ENCODE data around the gene PRKCD.

DNA sequence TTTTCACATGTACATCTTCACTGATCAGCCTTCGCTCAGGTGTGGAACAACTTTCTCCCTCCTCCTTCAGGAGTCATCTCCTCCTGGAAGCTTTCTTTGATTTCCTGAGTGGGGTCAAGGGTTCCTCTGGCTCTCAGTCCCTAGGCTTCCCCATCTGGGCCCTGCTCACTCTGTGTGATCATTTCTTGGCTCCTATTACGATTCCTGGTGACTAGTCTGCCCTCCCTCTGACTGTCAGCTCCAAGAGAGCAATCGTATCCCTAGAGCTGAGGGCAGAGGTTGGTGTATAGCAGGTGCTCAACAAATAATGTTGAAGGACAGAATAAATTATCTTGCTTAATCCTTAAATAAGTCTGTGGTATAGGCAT is 15.3 kb upstream of the PRKCD start:
- TF ChIP-seq, protein P1, sequence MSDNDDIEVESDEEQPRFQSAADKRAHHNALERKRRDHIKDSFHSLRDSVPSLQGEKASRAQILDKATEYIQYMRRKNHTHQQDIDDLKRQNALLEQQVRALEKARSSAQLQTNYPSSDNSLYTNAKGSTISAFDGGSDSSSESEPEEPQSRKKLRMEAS (CRISPR knock-in tag; IDR thresholded peaks at IDR 0.05): no peak
- no peak for TF ChIP-seq ATF3 (CRISPR knock-in tag; conservative IDR thresholded peaks at IDR 0.05)
- no peak for TF ChIP-seq ETV6 (CRISPR knock-in tag; IDR thresholded peaks at IDR 0.05)
- TF ChIP-seq, protein P2, sequence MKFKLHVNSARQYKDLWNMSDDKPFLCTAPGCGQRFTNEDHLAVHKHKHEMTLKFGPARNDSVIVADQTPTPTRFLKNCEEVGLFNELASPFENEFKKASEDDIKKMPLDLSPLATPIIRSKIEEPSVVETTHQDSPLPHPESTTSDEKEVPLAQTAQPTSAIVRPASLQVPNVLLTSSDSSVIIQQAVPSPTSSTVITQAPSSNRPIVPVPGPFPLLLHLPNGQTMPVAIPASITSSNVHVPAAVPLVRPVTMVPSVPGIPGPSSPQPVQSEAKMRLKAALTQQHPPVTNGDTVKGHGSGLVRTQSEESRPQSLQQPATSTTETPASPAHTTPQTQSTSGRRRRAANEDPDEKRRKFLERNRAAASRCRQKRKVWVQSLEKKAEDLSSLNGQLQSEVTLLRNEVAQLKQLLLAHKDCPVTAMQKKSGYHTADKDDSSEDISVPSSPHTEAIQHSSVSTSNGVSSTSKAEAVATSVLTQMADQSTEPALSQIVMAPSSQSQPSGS (CRISPR knock-in tag; IDR thresholded peaks at IDR 0.05; ENCODE audit: borderline replicate concordance, low read depth): no peak
- TF ChIP-seq AFF4 (CRISPR knock-in tag; IDR thresholded peaks at IDR 0.05; ENCODE audit: borderline replicate concordance): no peak
- TF ChIP-seq, protein P3, sequence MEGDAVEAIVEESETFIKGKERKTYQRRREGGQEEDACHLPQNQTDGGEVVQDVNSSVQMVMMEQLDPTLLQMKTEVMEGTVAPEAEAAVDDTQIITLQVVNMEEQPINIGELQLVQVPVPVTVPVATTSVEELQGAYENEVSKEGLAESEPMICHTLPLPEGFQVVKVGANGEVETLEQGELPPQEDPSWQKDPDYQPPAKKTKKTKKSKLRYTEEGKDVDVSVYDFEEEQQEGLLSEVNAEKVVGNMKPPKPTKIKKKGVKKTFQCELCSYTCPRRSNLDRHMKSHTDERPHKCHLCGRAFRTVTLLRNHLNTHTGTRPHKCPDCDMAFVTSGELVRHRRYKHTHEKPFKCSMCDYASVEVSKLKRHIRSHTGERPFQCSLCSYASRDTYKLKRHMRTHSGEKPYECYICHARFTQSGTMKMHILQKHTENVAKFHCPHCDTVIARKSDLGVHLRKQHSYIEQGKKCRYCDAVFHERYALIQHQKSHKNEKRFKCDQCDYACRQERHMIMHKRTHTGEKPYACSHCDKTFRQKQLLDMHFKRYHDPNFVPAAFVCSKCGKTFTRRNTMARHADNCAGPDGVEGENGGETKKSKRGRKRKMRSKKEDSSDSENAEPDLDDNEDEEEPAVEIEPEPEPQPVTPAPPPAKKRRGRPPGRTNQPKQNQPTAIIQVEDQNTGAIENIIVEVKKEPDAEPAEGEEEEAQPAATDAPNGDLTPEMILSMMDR (IDR thresholded peaks at IDR 0.05): no peak
- TF ChIP-seq NR1H2 (CRISPR knock-in tag; IDR thresholded peaks at IDR 0.05): no peak
- no peak for TF ChIP-seq FOXJ3 (CRISPR knock-in tag; IDR thresholded peaks at IDR 0.05; ENCODE audit: borderline replicate concordance)
- TF ChIP-seq ZNF423 (CRISPR knock-in tag; IDR thresholded peaks at IDR 0.05): no peak
- no peak for TF ChIP-seq SP1 (CRISPR knock-in tag; conservative IDR thresholded peaks at IDR 0.05)
- TF ChIP-seq, protein P4, sequence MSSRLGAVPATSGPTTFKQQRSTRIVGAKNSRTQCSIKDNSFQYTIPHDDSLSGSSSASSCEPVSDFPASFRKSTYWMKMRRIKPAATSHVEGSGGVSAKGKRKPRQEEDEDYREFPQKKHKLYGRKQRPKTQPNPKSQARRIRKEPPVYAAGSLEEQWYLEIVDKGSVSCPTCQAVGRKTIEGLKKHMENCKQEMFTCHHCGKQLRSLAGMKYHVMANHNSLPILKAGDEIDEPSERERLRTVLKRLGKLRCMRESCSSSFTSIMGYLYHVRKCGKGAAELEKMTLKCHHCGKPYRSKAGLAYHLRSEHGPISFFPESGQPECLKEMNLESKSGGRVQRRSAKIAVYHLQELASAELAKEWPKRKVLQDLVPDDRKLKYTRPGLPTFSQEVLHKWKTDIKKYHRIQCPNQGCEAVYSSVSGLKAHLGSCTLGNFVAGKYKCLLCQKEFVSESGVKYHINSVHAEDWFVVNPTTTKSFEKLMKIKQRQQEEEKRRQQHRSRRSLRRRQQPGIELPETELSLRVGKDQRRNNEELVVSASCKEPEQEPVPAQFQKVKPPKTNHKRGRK (CRISPR knock-in tag; IDR thresholded peaks at IDR 0.05; ENCODE audit: borderline replicate concordance): no peak
- TF ChIP-seq ELF4 (CRISPR knock-in tag; IDR thresholded peaks at IDR 0.05; ENCODE audit: low read depth): no peak
